PFSK-1 (cell line): ENCODE measurements around the gene PDE12.

ENCODE experiments used
- POLR2AphosphoS5 ChIP-seq: IDR thresholded peaks from 2 replicates; pipeline ENCODE4 v1.6.1; 2012; ENCODE audit warnings: low read depth, mild to moderate bottlenecking, control low read depth, low read length, moderate library complexity
- REST ChIP-seq, 2 experiments: IDR thresholded peaks; 2 replicates each; pipeline versions ENCODE4 v1.6.1 to v1.8.0; 2011 to 2012; ENCODE audit warnings: low read depth in 2 of 2, low read length in 2 of 2, control low read depth in 1 of 2, inconsistent platforms in 1 of 2, mild to moderate bottlenecking in 1 of 2, moderate library complexity in 1 of 2; ENCODE audit not compliant: insufficient read depth in 1 of 2

GRCh38 chr3:57604971-57605370 lies 48.9 kb downstream of the PDE12 start:
- TF ChIP-seq POLR2AphosphoS5 (no peak), REST (IDR thresholded peaks at IDR 0.05; ENCODE audit: insufficient read depth in 1 of 2, low read depth in 2 of 2, low read length in 2 of 2) (no peak)
